Keratinocyte (primary cell): Measurements from ENCODE around the gene GZMH. TPM values are rescaled to one million over a fixed set of nuclear protein-coding genes. Genes with fewer than 3 reads are reported as not detected.

Source experiments
- DNase-seq: peaks from one replicate; pipeline ENCODE4 v3.0.0-alpha.2; 2011; ENCODE audit warnings: low read depth, missing footprints, low spot score
- FAIRE-seq: peaks from 2 replicates; lab custom pipeline; 2011; peaks lifted over from hg19 to GRCh38; lab: Jason Lieb, UNC
- H2AFZ ChIP-seq: 2 replicates; pipeline ENCODE4 v1.6.0; 2012; ENCODE audit warnings: low read length, control low read depth, inconsistent platforms; ENCODE audit not compliant: control insufficient read depth
- H3K27ac ChIP-seq: 2 replicates; pipeline ENCODE4 v1.5.1; 2011; ENCODE audit warnings: low read length; ENCODE audit not compliant: control insufficient read depth, insufficient read depth
- H3K27me3 ChIP-seq: 3 replicates; pipeline ENCODE4 v1.6.0; 2011; ENCODE audit warnings: low read length; ENCODE audit not compliant: control insufficient read depth, insufficient read depth; ENCODE audit errors: extremely low read depth
- H3K36me3 ChIP-seq, 2 experiments: 2 replicates in 1 of 2; 3 replicates in 1 of 2; pipeline ENCODE4 v1.5.1; 2011; ENCODE audit warnings: low read length in 2 of 2, mild to moderate bottlenecking in 1 of 2; ENCODE audit not compliant: control insufficient read depth in 2 of 2, insufficient read depth in 2 of 2; ENCODE audit errors: extremely low read depth in 1 of 2
- H3K4me1 ChIP-seq: 3 replicates; pipeline ENCODE4 v1.5.1; 2011; ENCODE audit warnings: low read length; ENCODE audit not compliant: control insufficient read depth, insufficient read depth; ENCODE audit errors: extremely low read depth
- H3K4me2 ChIP-seq: 3 replicates; pipeline ENCODE4 v1.6.0; 2011; ENCODE audit warnings: low read depth, low read length; ENCODE audit not compliant: control insufficient read depth, insufficient read depth; ENCODE audit errors: extremely low read depth
- H3K4me3 ChIP-seq, 3 experiments: fragments of 200-600 bp in 1 of 3; sonication (generic) in 1 of 3; 2 replicates in 2 of 3; 3 replicates in 1 of 3; pipeline ENCODE4 v1.5.1; 2011 to 2016; ENCODE audit warnings: low read length in 3 of 3, mild to moderate bottlenecking in 3 of 3, control low read depth in 2 of 3, inconsistent platforms in 1 of 3, low read depth in 1 of 3, mixed read lengths in 1 of 3, mixed run types in 1 of 3, moderate library complexity in 1 of 3; ENCODE audit not compliant: control insufficient read depth in 2 of 3, insufficient read depth in 2 of 3; ENCODE audit errors: extremely low read depth in 1 of 3
- H3K79me2 ChIP-seq: 2 replicates; pipeline ENCODE4 v1.6.0; 2012; ENCODE audit warnings: low read length; ENCODE audit not compliant: control insufficient read depth, insufficient read depth
- H3K9ac ChIP-seq: 3 replicates; pipeline ENCODE4 v1.6.0; 2011; ENCODE audit warnings: low read length; ENCODE audit not compliant: control insufficient read depth, insufficient read depth; ENCODE audit errors: extremely low read depth
- H3K9me1 ChIP-seq: 3 replicates; pipeline ENCODE4 v1.6.0; 2011; ENCODE audit warnings: low read length; ENCODE audit not compliant: control insufficient read depth, insufficient read depth; ENCODE audit errors: extremely low read depth
- H3K9me3 ChIP-seq: 2 replicates; pipeline ENCODE4 v1.5.1; 2012; ENCODE audit warnings: low read depth, low read length; ENCODE audit not compliant: control insufficient read depth
- H4K20me1 ChIP-seq: 3 replicates; pipeline ENCODE4 v1.6.0; 2011; ENCODE audit warnings: low read length; ENCODE audit not compliant: control insufficient read depth, insufficient read depth; ENCODE audit errors: extremely low read depth
- EZH2 ChIP-seq: IDR thresholded peaks from one replicate; pipeline ENCODE4 v1.6.1; 2012; ENCODE audit warnings: inconsistent platforms, mild to moderate bottlenecking, low read length, moderate library complexity
- dilution Hi-C: fragments of 300-500 bp; cut with MboI; formaldehyde crosslinking; loops from one replicate; pipeline ENCODE4 v1.7.0; 2020; ENCODE audit warnings: low sequenced_read_pairs; ENCODE audit not compliant: extremely low pct_ligation_motif_present
- polyA plus RNA-seq, 5 experiments: library from polyadenylated mRNA; depleted of rRNA in 3 of 5; stranded (reverse) in 3 of 5; stranded (forward) in 1 of 5; unstranded in 1 of 5; fragments of >200 nt; gene quantifications; 1 replicate in 1 of 5; 2 replicates in 3 of 5; 3 replicates in 1 of 5; pipeline versions ENCODE4 v1.2.1 to v1.2.3, GENCODE V29; 2011 to 2012; ENCODE audit warnings: missing spikeins in 2 of 5, low read depth in 1 of 5, low replicate concordance in 1 of 5
- TF ChIP-seq, protein P1 (sequence below), 3 experiments: IDR thresholded peaks in 1 of 3; conservative IDR thresholded peaks in 1 of 3; optimal IDR thresholded peaks in 1 of 3; 2 replicates in 2 of 3; 3 replicates in 1 of 3; pipeline versions ENCODE3 to v1.5.1; 2011; ENCODE audit warnings: low read length in 3 of 3, mild to moderate bottlenecking in 3 of 3, moderate library complexity in 2 of 3, control low read depth in 1 of 3, inconsistent platforms in 1 of 3; ENCODE audit not compliant: insufficient read depth in 2 of 3; ENCODE audit errors: extremely low read depth in 1 of 3

Gene GZMH
- polyA plus RNA-seq, 1 donor (not counting 4 experiments of a cell fraction or from before 2014, with no cell fraction given) = not detected

DNA sequence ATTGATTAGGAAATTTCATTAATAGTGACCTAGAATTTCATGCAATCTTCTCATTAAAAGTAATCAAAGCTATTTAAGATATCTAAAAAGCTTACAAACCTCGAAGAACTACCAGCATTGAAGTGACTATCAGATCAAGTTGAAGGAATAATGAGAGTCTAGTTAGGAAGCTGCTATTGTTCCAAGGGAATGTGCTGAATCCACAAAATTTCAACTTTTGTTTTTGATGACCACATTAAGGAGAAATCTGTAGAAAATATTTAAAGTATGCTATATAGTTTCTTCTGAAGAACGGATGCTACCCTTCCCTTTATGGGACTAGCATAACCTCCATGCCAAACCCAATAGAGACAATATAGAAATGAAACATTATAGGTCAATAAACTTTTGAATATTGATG is 30.9 kb downstream of the GZMH start:
- no peaks in the 10 kb centered on the region for H3K9me1 ChIP-seq
- no peak overlapping the region for H3K9ac ChIP-seq
- H3K9me3 ChIP-seq = no peaks in the 10 kb centered on the region
- H3K27ac ChIP-seq = no peak overlapping the region
- dilution Hi-C loops = no loop called here
- H3K79me2 ChIP-seq = no peaks in the 10 kb centered on the region
- H3K4me1 ChIP-seq = no peaks in the 10 kb centered on the region
- no peak overlapping the region for H2AFZ ChIP-seq
- no peaks in the 10 kb centered on the region for H3K36me3 ChIP-seq
- no peak for TF ChIP-seq EZH2
- TF ChIP-seq, protein P1, sequence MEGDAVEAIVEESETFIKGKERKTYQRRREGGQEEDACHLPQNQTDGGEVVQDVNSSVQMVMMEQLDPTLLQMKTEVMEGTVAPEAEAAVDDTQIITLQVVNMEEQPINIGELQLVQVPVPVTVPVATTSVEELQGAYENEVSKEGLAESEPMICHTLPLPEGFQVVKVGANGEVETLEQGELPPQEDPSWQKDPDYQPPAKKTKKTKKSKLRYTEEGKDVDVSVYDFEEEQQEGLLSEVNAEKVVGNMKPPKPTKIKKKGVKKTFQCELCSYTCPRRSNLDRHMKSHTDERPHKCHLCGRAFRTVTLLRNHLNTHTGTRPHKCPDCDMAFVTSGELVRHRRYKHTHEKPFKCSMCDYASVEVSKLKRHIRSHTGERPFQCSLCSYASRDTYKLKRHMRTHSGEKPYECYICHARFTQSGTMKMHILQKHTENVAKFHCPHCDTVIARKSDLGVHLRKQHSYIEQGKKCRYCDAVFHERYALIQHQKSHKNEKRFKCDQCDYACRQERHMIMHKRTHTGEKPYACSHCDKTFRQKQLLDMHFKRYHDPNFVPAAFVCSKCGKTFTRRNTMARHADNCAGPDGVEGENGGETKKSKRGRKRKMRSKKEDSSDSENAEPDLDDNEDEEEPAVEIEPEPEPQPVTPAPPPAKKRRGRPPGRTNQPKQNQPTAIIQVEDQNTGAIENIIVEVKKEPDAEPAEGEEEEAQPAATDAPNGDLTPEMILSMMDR (optimal IDR thresholded peaks at IDR 0.05 in 1 of 3, IDR thresholded peaks at IDR 0.05 in 1 of 3, conservative IDR thresholded peaks at IDR 0.05 in 1 of 3; ENCODE audit: extremely low read depth in 1 of 3, insufficient read depth in 2 of 3, low read length in 3 of 3) = no peak
- no peaks in the 10 kb centered on the region for H4K20me1 ChIP-seq
- no peak for FAIRE-seq
- DNase-seq = no peak
- H3K4me2 ChIP-seq = no peak overlapping the region
- H3K4me3 ChIP-seq = no peak overlapping the region
- no peaks in the 10 kb centered on the region for H3K27me3 ChIP-seq

DNA sequence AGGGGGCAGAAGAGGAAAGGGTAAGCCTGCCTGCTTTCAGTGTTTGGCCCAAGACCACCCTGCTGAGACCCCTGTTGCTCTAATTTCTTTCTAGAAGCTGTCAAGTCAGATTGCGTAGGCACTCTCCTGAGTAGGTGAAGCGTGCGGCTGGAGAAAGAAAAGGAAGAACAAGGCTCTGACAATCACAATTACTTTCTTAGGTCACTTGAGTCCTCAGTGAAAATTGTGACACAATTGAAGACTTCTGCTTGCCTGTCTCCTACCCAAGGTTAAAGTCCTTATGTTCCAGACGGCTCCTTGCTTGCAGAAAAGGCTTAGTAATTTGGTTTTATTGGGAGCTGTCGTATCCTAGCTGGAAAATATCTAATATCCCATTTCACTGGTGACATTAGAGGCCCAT is 32.7 kb downstream of the GZMH start:
- no peak overlapping the region for H3K27ac ChIP-seq
- H3K4me1 ChIP-seq = no peaks in the 10 kb centered on the region
- H3K9ac ChIP-seq = no peak overlapping the region
- no peak overlapping the region for H3K4me2 ChIP-seq
- no peaks in the 10 kb centered on the region for H3K27me3 ChIP-seq
- DNase-seq (no peak), FAIRE-seq (no peak)
- no peaks in the 10 kb centered on the region for H3K9me3 ChIP-seq
- TF ChIP-seq, protein P1 (optimal IDR thresholded peaks at IDR 0.05 in 1 of 3, IDR thresholded peaks at IDR 0.05 in 1 of 3, conservative IDR thresholded peaks at IDR 0.05 in 1 of 3; ENCODE audit: extremely low read depth in 1 of 3, insufficient read depth in 2 of 3, low read length in 3 of 3) = no peak
- no peak for TF ChIP-seq EZH2
- no peak overlapping the region for H3K4me3 ChIP-seq
- no peaks in the 10 kb centered on the region for H3K36me3 ChIP-seq
- dilution Hi-C loops = no loop called here
- no peaks in the 10 kb centered on the region for H4K20me1 ChIP-seq
- no peaks in the 10 kb centered on the region for H3K9me1 ChIP-seq
- H2AFZ ChIP-seq = no peak overlapping the region
- no peaks in the 10 kb centered on the region for H3K79me2 ChIP-seq
